Measurements from ENCODE around the gene SHISAL2A.

The SHISAL2A gene

GRCh38 chr1:52634111-52634510 is 1.1 kb downstream of the SHISAL2A start:
- Histone ChIP-seq H2BK5ac (ENCODE audit: low read length) (no peak overlapping the region), H3K4me3 (ENCODE audit: low read length in 2 of 2) (no peak overlapping the region), H3K14ac (ENCODE audit: low read length) (no peak overlapping the region), H3K27ac (replicated peaks; ENCODE audit: low read length) (no peak overlapping the region), H2AK5ac (ENCODE audit: low read depth, low read length) (peak overlapping the region; percentile 16), H4K91ac (ENCODE audit: low read depth, low read length, poor library complexity) (no peak overlapping the region), H3K79me1 (ENCODE audit: low read depth, low read length) (no peaks in the 10 kb centered on the region), H2AFZ (ENCODE audit: low read length) (no peak overlapping the region), H3K27me3 (ENCODE audit: control insufficient read depth in 3 of 3, insufficient read depth in 3 of 3, low read depth in 1 of 3, low read length in 3 of 3) (peaks cover 0 to 32% (median 3%) of the 10 kb centered on the region in 3 experiments), H3K4me1 (ENCODE audit: control insufficient read depth in 2 of 2, insufficient read depth in 1 of 2, low read depth in 1 of 2, low read length in 2 of 2) (peaks cover 16 to 25% of the 10 kb centered on the region in 2 donors), H3K9ac (ENCODE audit: low read depth, low read length, poor library complexity) (no peak overlapping the region), H2BK120ac (ENCODE audit: low read depth, low read length) (no peak overlapping the region), H3K4me2 (ENCODE audit: insufficient read depth, low read length, poor library complexity, severe bottlenecking) (no peak overlapping the region), H3K18ac (ENCODE audit: low read length) (no peak overlapping the region), H3K9me3 (replicated peaks in 1 of 2; ENCODE audit: control insufficient read depth in 2 of 2, insufficient read depth in 1 of 2, low read depth in 1 of 2, low read length in 2 of 2) (peaks cover 2 to 5% of the 10 kb centered on the region in 2 donors), H3K4ac (ENCODE audit: low read length) (no peak overlapping the region), H3K23ac (ENCODE audit: low read depth, low read length, poor library complexity) (no peak overlapping the region), H2BK15ac (ENCODE audit: low read length) (no peak overlapping the region), H4K8ac (ENCODE audit: low read depth, low read length) (no peak overlapping the region), H3K36me3 (replicated peaks in 1 of 2; ENCODE audit: control insufficient read depth in 2 of 2, insufficient read depth in 2 of 2, low read length in 2 of 2) (no peaks in the 10 kb centered on the region), H2BK12ac (ENCODE audit: low read length) (no peak overlapping the region)
- no CpG with 5 or more reads among the region's 4 CpGs for WGBS, 2 donors (ENCODE audit: extremely low coverage in 2 of 2, insufficient read length in 2 of 2, insufficient replicate concordance in 1 of 2)
- no peak for DNase-seq (ENCODE audit: low spot score)

- H2BK5ac ChIP-seq (ENCODE audit: low read length), result no peak overlapping the region
- no peak overlapping the region for H3K4me3 ChIP-seq (ENCODE audit: low read length in 2 of 2)
- no peak overlapping the region for H4K91ac ChIP-seq (ENCODE audit: low read depth, low read length, poor library complexity)
- H3K18ac ChIP-seq (ENCODE audit: low read length), result no peak overlapping the region
- peaks cover 2 to 5% of the 10 kb centered on the region in 2 donors for H3K9me3 ChIP-seq (replicated peaks in 1 of 2; ENCODE audit: control insufficient read depth in 2 of 2, insufficient read depth in 1 of 2, low read depth in 1 of 2, low read length in 2 of 2)
- no peak overlapping the region for H3K14ac ChIP-seq (ENCODE audit: low read length)
- no peak overlapping the region for H2BK15ac ChIP-seq (ENCODE audit: low read length)
- WGBS, 2 donors (ENCODE audit: extremely low coverage in 2 of 2, insufficient read length in 2 of 2, insufficient replicate concordance in 1 of 2), result no CpG with 5 or more reads among the region's 4 CpGs
- H3K4me2 ChIP-seq (ENCODE audit: insufficient read depth, low read length, poor library complexity, severe bottlenecking), result no peak overlapping the region
- H3K9ac ChIP-seq (ENCODE audit: low read depth, low read length, poor library complexity), result no peak overlapping the region
- no peak overlapping the region for H2AK5ac ChIP-seq (ENCODE audit: low read depth, low read length)
- peaks cover 0 to 32% (median 3%) of the 10 kb centered on the region in 3 experiments for H3K27me3 ChIP-seq (ENCODE audit: control insufficient read depth in 3 of 3, insufficient read depth in 3 of 3, low read depth in 1 of 3, low read length in 3 of 3)
- H4K8ac ChIP-seq (ENCODE audit: low read depth, low read length), result no peak overlapping the region
- H3K4ac ChIP-seq (ENCODE audit: low read length), result no peak overlapping the region
- peaks cover 13 to 28% of the 10 kb centered on the region in 2 donors for H3K4me1 ChIP-seq (ENCODE audit: control insufficient read depth in 2 of 2, insufficient read depth in 1 of 2, low read depth in 1 of 2, low read length in 2 of 2)
- no peaks in the 10 kb centered on the region for H3K36me3 ChIP-seq (replicated peaks in 1 of 2; ENCODE audit: control insufficient read depth in 2 of 2, insufficient read depth in 2 of 2, low read length in 2 of 2)
- no peaks in the 10 kb centered on the region for H3K79me1 ChIP-seq (ENCODE audit: low read depth, low read length)
- H2AFZ ChIP-seq (ENCODE audit: low read length), result no peak overlapping the region
- no peak overlapping the region for H2BK12ac ChIP-seq (ENCODE audit: low read length)
- H3K27ac ChIP-seq (replicated peaks; ENCODE audit: low read length), result no peak overlapping the region
- no peak for DNase-seq (ENCODE audit: low spot score)
- no peak overlapping the region for H2BK120ac ChIP-seq (ENCODE audit: low read depth, low read length)
- H3K23ac ChIP-seq (ENCODE audit: low read depth, low read length, poor library complexity), result no peak overlapping the region
Observed at GRCh38 chr1:52635321-52636089, 2.5 kb downstream of the SHISAL2A start.

- Histone ChIP-seq H4K91ac (ENCODE audit: low read depth, low read length, poor library complexity) (no peak overlapping the region), H2BK120ac (ENCODE audit: low read depth, low read length) (no peak overlapping the region), H3K9me3 (replicated peaks in 1 of 2; ENCODE audit: control insufficient read depth in 2 of 2, insufficient read depth in 1 of 2, low read depth in 1 of 2, low read length in 2 of 2) (peaks cover 2 to 5% of the 10 kb centered on the region in 2 donors), H2BK5ac (ENCODE audit: low read length) (no peak overlapping the region), H3K79me1 (ENCODE audit: low read depth, low read length) (no peaks in the 10 kb centered on the region), H2AFZ (ENCODE audit: low read length) (peak overlapping the region; percentile 67), H4K8ac (ENCODE audit: low read depth, low read length) (no peak overlapping the region), H3K27ac (replicated peaks; ENCODE audit: low read length) (no peak overlapping the region), H3K4me1 (ENCODE audit: control insufficient read depth in 2 of 2, insufficient read depth in 1 of 2, low read depth in 1 of 2, low read length in 2 of 2) (peaks cover 11 to 28% of the 10 kb centered on the region in 2 donors), H3K18ac (ENCODE audit: low read length) (no peak overlapping the region), H2BK15ac (ENCODE audit: low read length) (no peak overlapping the region), H3K36me3 (replicated peaks in 1 of 2; ENCODE audit: control insufficient read depth in 2 of 2, insufficient read depth in 2 of 2, low read length in 2 of 2) (no peaks in the 10 kb centered on the region), H2BK12ac (ENCODE audit: low read length) (no peak overlapping the region), H3K9ac (ENCODE audit: low read depth, low read length, poor library complexity) (no peak overlapping the region), H3K4ac (ENCODE audit: low read length) (no peak overlapping the region), H3K14ac (ENCODE audit: low read length) (no peak overlapping the region), H3K4me2 (ENCODE audit: insufficient read depth, low read length, poor library complexity, severe bottlenecking) (no peak overlapping the region), H2AK5ac (ENCODE audit: low read depth, low read length) (no peak overlapping the region), H3K27me3 (ENCODE audit: control insufficient read depth in 3 of 3, insufficient read depth in 3 of 3, low read depth in 1 of 3, low read length in 3 of 3) (peaks cover 0 to 25% (median 3%) of the 10 kb centered on the region in 3 experiments), H3K4me3 (ENCODE audit: low read length in 2 of 2) (no peak overlapping the region), H3K23ac (ENCODE audit: low read depth, low read length, poor library complexity) (no peak overlapping the region)
- no CpG with 5 or more reads among the region's 11 CpGs for WGBS, 2 donors (ENCODE audit: extremely low coverage in 2 of 2, insufficient read length in 2 of 2, insufficient replicate concordance in 1 of 2)
- DNase-seq (ENCODE audit: low spot score), result no peak
Observed at GRCh38 chr1:52636721-52637695, 4.0 kb downstream of the SHISAL2A start.

- H3K27ac ChIP-seq (replicated peaks; ENCODE audit: low read length), result no peak overlapping the region
- no peak overlapping the region for H2BK12ac ChIP-seq (ENCODE audit: low read length)
- H3K9ac ChIP-seq (ENCODE audit: low read depth, low read length, poor library complexity), result no peak overlapping the region
- H3K23ac ChIP-seq (ENCODE audit: low read depth, low read length, poor library complexity), result no peak overlapping the region
- WGBS, 2 donors (ENCODE audit: extremely low coverage in 2 of 2, insufficient read length in 2 of 2, insufficient replicate concordance in 1 of 2), result no CpG with 5 or more reads among the region's 4 CpGs
- no peak overlapping the region for H3K18ac ChIP-seq (ENCODE audit: low read length)
- H3K4ac ChIP-seq (ENCODE audit: low read length), result no peak overlapping the region
- no peak overlapping the region for H3K4me2 ChIP-seq (ENCODE audit: insufficient read depth, low read length, poor library complexity, severe bottlenecking)
- peaks cover 9 to 28% of the 10 kb centered on the region in 2 donors for H3K4me1 ChIP-seq (ENCODE audit: control insufficient read depth in 2 of 2, insufficient read depth in 1 of 2, low read depth in 1 of 2, low read length in 2 of 2)
- no peak overlapping the region for H3K4me3 ChIP-seq (ENCODE audit: low read length in 2 of 2)
- H2BK5ac ChIP-seq (ENCODE audit: low read length), result no peak overlapping the region
- H2BK15ac ChIP-seq (ENCODE audit: low read length), result no peak overlapping the region
- H2BK120ac ChIP-seq (ENCODE audit: low read depth, low read length), result no peak overlapping the region
- H3K27me3 ChIP-seq (ENCODE audit: control insufficient read depth in 3 of 3, insufficient read depth in 3 of 3, low read depth in 1 of 3, low read length in 3 of 3), result peaks cover 0 to 16% (median 3%) of the 10 kb centered on the region in 3 experiments
- no peak overlapping the region for H3K14ac ChIP-seq (ENCODE audit: low read length)
- H4K8ac ChIP-seq (ENCODE audit: low read depth, low read length), result no peak overlapping the region
- peaks cover 0 to 2% of the 10 kb centered on the region in 2 donors for H3K36me3 ChIP-seq (replicated peaks in 1 of 2; ENCODE audit: control insufficient read depth in 2 of 2, insufficient read depth in 2 of 2, low read length in 2 of 2)
- H4K91ac ChIP-seq (ENCODE audit: low read depth, low read length, poor library complexity), result no peak overlapping the region
- peak overlapping the region; percentile 60 for H2AFZ ChIP-seq (ENCODE audit: low read length)
- no peak for DNase-seq (ENCODE audit: low spot score)
- H2AK5ac ChIP-seq (ENCODE audit: low read depth, low read length), result no peak overlapping the region
- no peaks in the 10 kb centered on the region for H3K79me1 ChIP-seq (ENCODE audit: low read depth, low read length)
- peaks cover 2 to 5% of the 10 kb centered on the region in 2 donors for H3K9me3 ChIP-seq (replicated peaks in 1 of 2; ENCODE audit: control insufficient read depth in 2 of 2, insufficient read depth in 1 of 2, low read depth in 1 of 2, low read length in 2 of 2)
Observed at GRCh38 chr1:52637946-52638345, 5.0 kb downstream of the SHISAL2A start.

Measured in neuronal stem cell (in vitro differentiated cells).